Psoas muscle (tissue), 8 donors: ENCODE results near the gene PCLO. TPM values are rescaled to one million over a fixed set of nuclear protein-coding genes. Genes with fewer than 3 reads are reported as not detected.

ENCODE experiments used
- ATAC-seq, 4 donors: fragments of 200-7000 bp; cut with Tn5 transposase; one replicate each; pipeline ENCODE4 v1.9.1; 2020; ENCODE audit warnings: moderate library complexity in 3 of 4, mild to moderate bottlenecking in 2 of 4
- DNase-seq, 2 donors: peaks; one replicate each; pipeline ENCODE4 v3.0.0-alpha.2; 2020
- H3K27ac ChIP-seq: fragments of 200-600 bp; one replicate; pipeline ENCODE4 v1.8.0; 2022
- H3K27me3 ChIP-seq, 3 donors: fragments of 200-600 bp in 1 of 3; one replicate each; pipeline versions ENCODE4 v1.6.1 to v1.8.0; 2013 to 2022; ENCODE audit warnings: low read length in 2 of 3, mild to moderate bottlenecking in 2 of 3, moderate library complexity in 1 of 3; ENCODE audit not compliant: insufficient read depth in 3 of 3
- H3K36me3 ChIP-seq, 2 donors: fragments of 200-600 bp in 1 of 2; one replicate each; pipeline versions ENCODE4 v1.6.1 to v1.8.0; 2013 to 2022; ENCODE audit warnings: low read depth in 1 of 2, mild to moderate bottlenecking in 1 of 2, moderate library complexity in 1 of 2; ENCODE audit not compliant: insufficient read depth in 1 of 2
- H3K4me1 ChIP-seq: fragments of 200-600 bp; one replicate; pipeline ENCODE4 v1.8.0; 2022
- H3K4me3 ChIP-seq: fragments of 200-600 bp; one replicate; pipeline ENCODE4 v1.8.0; 2022; ENCODE audit warnings: mild to moderate bottlenecking
- H3K9me3 ChIP-seq: fragments of 200-600 bp; one replicate; pipeline ENCODE4 v1.8.0; 2022
- WGBS, 3 donors: extraction: QIAGEN DNeasy Blood & Tissue Kit; methylation state at CpG; one replicate each; pipeline versions ENCODE4 v1.1.6 to v1.1.7; 2013; 5-methylcytosine and 5-hydroxymethylcytosine counted together
- intact Hi-C, 2 donors: fragments of 100-400 bp; cut with DNase I; formaldehyde crosslinking; loops; one replicate each; pipeline versions ENCODE4 v1.11.0 to v1.14.2; 2022
- polyA plus RNA-seq, 3 donors: library from polyadenylated mRNA; stranded (reverse); fragments of 200-250 nt; gene quantifications; one replicate each; pipeline ENCODE4 v1.2.3, GENCODE V29; 2013
- total RNA-seq, 4 donors: library from RNA; stranded (reverse); fragmentation: NEBNext Ultra II Directional in 2 of 4; extraction: Animal tissue kit (Norgen Biotek cat#: 25700) in 2 of 4; gene quantifications; one replicate each; pipeline versions ENCODE4 v1.2.1 to v1.2.4, GENCODE V29; 2021 to 2023
- TF ChIP-seq, protein P1 (sequence below): fragments of 200-600 bp; IDR thresholded peaks from one replicate; pipeline ENCODE4 v1.8.0; 2022; ENCODE audit warnings: antibody characterized with exemption
- donor health status: healthy with polysubstance abuse.
- donor health status: DM: no; HTN: no; CAD: no; lungs with moderate emphysema.
- donor health status: Bipolar disorder and iron deficiency.
- donor health status: healthy.
- donor health status: DM: yes; HTN: yes; CAD: no.
- donor health status: DM: no; HTN: no; CAD: no.
- donor health status: DM: no; HTN: no; CAD: no.
- donor health status: DM: yes; HTN: yes; CAD: no.

The PCLO gene
- total and polyA plus RNA-seq, 7 donors = 0.03 to 0.46 (median 0.08) TPM; not detected in 3

DNA sequence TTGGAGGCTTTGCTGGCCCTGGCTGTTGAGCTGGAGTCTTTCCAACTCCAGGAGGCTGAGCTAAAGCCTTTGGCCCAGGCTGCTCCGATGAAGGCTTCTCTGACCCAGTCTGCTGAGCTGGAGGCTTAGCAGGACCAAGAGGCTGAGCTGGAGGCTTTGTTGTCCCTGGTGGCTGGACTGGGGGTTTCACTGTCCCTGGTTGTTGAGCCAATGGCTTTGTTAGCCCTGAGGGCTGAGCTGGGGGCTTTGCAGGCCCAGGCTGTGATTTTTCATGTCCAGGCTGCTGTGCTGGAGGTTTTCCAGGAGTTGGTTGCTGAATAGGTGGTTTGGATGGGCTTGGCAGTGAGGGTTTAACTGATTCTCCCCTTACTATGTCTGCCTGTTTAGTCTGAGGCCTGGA lies 7.3 kb downstream of the PCLO start:
- Histone ChIP-seq H3K27ac (no peak overlapping the region), H3K9me3 (no peaks in the 10 kb centered on the region), H3K27me3 (peaks cover 0 to 5% (median 0%) of the 10 kb centered on the region in 3 donors), H3K4me3 (no peak overlapping the region), H3K36me3 (no peaks in the 10 kb centered on the region), H3K4me1 (no peaks in the 10 kb centered on the region)
- ATAC-seq (no peak), DNase-seq (no peak)
- TF ChIP-seq, protein P1, sequence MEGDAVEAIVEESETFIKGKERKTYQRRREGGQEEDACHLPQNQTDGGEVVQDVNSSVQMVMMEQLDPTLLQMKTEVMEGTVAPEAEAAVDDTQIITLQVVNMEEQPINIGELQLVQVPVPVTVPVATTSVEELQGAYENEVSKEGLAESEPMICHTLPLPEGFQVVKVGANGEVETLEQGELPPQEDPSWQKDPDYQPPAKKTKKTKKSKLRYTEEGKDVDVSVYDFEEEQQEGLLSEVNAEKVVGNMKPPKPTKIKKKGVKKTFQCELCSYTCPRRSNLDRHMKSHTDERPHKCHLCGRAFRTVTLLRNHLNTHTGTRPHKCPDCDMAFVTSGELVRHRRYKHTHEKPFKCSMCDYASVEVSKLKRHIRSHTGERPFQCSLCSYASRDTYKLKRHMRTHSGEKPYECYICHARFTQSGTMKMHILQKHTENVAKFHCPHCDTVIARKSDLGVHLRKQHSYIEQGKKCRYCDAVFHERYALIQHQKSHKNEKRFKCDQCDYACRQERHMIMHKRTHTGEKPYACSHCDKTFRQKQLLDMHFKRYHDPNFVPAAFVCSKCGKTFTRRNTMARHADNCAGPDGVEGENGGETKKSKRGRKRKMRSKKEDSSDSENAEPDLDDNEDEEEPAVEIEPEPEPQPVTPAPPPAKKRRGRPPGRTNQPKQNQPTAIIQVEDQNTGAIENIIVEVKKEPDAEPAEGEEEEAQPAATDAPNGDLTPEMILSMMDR = no peak
- intact Hi-C loops = no loop called here
- WGBS, 3 donors = 67 to 76% (median 72%) methylated on average over 1 of the region's 1 CpG

DNA sequence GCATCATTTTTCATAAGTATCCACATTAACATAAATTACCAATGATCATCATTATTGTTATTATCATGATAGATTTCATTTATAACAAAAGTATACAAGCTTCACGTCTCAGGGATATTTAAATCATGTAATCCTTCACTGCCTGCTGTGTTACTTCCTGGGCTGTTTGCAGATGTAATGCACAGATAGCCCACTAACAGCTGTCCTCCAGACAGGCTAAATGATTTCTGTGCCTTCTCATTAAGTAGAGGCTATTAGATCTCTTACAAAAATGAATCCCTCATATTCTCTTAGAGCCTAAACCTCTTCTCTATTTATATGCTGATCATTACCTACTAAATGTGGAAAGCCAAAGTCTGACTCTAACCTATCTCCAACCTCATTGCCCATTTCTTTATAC lies 9.3 kb downstream of the PCLO start:
- TF ChIP-seq, protein P1 = no peak
- Histone ChIP-seq H3K27ac (no peak overlapping the region), H3K4me1 (no peaks in the 10 kb centered on the region), H3K36me3 (no peaks in the 10 kb centered on the region), H3K9me3 (no peaks in the 10 kb centered on the region), H3K4me3 (no peak overlapping the region), H3K27me3 (no peaks in the 10 kb centered on the region)
- intact Hi-C loops = no loop called here
- WGBS, 3 donors = 34 to 44% (median 34%) methylated on average over 1 of the region's 1 CpG
- no peak for ATAC-seq
- no peak for DNase-seq

DNA sequence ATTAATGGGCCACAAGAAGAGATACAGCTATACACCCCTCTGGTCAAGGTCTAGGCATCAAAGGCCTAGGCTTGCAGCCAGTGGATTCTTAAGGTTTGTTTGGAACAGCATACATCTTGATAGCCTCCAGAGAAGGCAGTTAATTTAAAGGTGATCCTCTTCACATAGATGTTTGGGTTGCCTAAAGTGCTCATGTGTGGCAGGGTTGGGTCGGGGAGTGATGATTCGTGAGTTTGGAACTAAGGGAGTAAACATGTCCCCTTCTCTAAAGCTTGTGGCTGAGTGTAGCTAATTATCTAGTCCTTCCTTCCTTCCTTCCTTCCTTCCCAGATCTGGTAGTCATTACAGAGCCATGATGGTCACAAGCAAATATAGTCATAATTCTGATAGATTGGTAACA lies 12.4 kb downstream of the PCLO start:
- 68 to 83% (median 74%) methylated on average over 2 of the region's 2 CpGs for WGBS, 3 donors
- H3K27me3 ChIP-seq = no peaks in the 10 kb centered on the region
- ATAC-seq = no peak

DNA sequence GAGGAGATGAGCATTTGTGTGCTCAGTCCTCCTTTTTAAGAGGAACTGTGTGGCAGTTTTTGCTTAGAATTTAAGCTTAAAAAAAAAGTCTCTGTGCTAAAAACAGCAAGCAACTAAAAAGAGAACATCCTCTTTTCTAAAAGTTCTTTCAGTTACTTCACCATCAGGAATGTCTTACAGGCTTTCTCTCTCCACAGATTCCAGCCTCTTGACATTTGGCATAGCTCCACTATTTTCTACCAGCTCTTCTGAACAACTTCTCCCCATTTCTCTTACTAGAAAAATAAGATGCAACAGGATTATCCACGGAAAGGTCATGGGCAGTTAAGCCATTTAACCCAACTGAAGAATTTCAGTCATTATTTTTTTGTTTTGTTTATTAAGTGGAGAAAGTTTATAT lies 13.2 kb downstream of the PCLO start:
- WGBS, 3 donors = 46 to 62% (median 59%) methylated on average over 1 of the region's 1 CpG
- no peak overlapping the region for H3K27ac ChIP-seq
- no peak for DNase-seq
- H3K4me3 ChIP-seq = no peak overlapping the region
- H3K36me3 ChIP-seq = no peaks in the 10 kb centered on the region
- no peak for ATAC-seq
- TF ChIP-seq, protein P1 = no peak
- no peaks in the 10 kb centered on the region for H3K9me3 ChIP-seq
- no peaks in the 10 kb centered on the region for H3K27me3 ChIP-seq
- intact Hi-C loops = no loop called here
- H3K4me1 ChIP-seq = no peaks in the 10 kb centered on the region

More for the DNA sequence above, 12.4 kb downstream of the PCLO start:
- Histone ChIP-seq H3K36me3 (no peaks in the 10 kb centered on the region), H3K4me3 (no peak overlapping the region), H3K9me3 (no peaks in the 10 kb centered on the region), H3K4me1 (no peaks in the 10 kb centered on the region), H3K27ac (no peak overlapping the region)
- intact Hi-C loops = no loop called here
- TF ChIP-seq, protein P1 = no peak
- no peak for DNase-seq

DNA sequence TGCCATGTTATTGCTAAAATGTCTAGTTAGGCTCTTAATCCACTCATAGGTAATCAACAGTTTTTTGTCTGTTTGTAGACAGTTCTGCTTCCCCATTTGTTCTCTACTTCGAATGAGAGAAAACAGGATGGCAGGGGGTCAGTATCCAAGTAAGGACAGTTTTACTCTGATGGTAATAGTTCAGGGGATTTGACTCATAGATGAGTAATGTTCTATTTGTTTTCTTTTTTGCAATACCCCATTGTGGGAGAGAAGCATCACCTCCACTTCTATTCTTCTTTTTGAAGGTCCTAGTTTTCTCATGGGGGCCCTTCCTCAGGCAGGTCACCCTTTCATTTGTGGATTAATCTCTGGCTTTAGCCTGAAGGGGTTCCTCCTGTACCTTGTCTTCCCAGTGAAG lies 13.9 kb downstream of the PCLO start:
- TF ChIP-seq, protein P1 = no peak
- H3K9me3 ChIP-seq = no peaks in the 10 kb centered on the region
- no peak for DNase-seq
- intact Hi-C loops = no loop called here
- H3K27me3 ChIP-seq = no peaks in the 10 kb centered on the region
- no peaks in the 10 kb centered on the region for H3K4me1 ChIP-seq
- H3K4me3 ChIP-seq = no peak overlapping the region
- no peaks in the 10 kb centered on the region for H3K36me3 ChIP-seq
- WGBS, 3 donors = 57 to 60% (median 58%) methylated on average over 1 of the region's 1 CpG
- no peak overlapping the region for H3K27ac ChIP-seq
- ATAC-seq = no peak
